Common myeloid progenitor, CD34-positive (primary cell): Measurements from ENCODE around the gene SLC30A2.

Experiments used
- CTCF ChIA-PET: fragments of 350-600 bp; sonication (Branson Sonifier 250); formaldehyde crosslinking; loops from one replicate; lab custom pipeline; 2021; ENCODE audit warnings: antibody characterized with exemption; lab: Charles Lee
- POLR2A ChIA-PET: fragments of 350-600 bp; sonication (Branson Sonifier 250); formaldehyde crosslinking; loops from one replicate; lab custom pipeline; 2021; ENCODE audit warnings: antibody characterized with exemption; lab: Charles Lee
- DNase-seq, 3 donors: peaks; one replicate each; pipeline versions ENCODE4 v3.0.0 to v3.0.0-alpha.2; 2013
- H3K27ac ChIP-seq, 2 experiments: 1 replicate in 1 of 2; 2 replicates in 1 of 2; pipeline ENCODE4 v1.7.0; 2013; ENCODE audit warnings: inconsistent platforms in 2 of 2, low read length in 2 of 2, mild to moderate bottlenecking in 2 of 2, low read depth in 1 of 2, moderate library complexity in 1 of 2; ENCODE audit not compliant: severe bottlenecking in 2 of 2, insufficient read depth in 1 of 2, poor library complexity in 1 of 2
- H3K27me3 ChIP-seq, 5 experiments: replicated peaks in 2 of 5; 1 replicate in 3 of 5; 2 replicates in 2 of 5; pipeline versions ENCODE4 v1.6.1 to v1.7.0; 2013; ENCODE audit warnings: low read length in 4 of 5, mild to moderate bottlenecking in 2 of 5, moderate library complexity in 2 of 5, inconsistent platforms in 1 of 5; ENCODE audit not compliant: insufficient read depth in 5 of 5, control insufficient read depth in 4 of 5
- H3K36me3 ChIP-seq, 4 experiments: 1 replicate in 2 of 4; 2 replicates in 2 of 4; pipeline versions ENCODE4 v1.6.1 to v1.7.0; 2013; ENCODE audit warnings: low read length in 3 of 4, control low read depth in 1 of 4, mild to moderate bottlenecking in 1 of 4; ENCODE audit not compliant: control insufficient read depth in 4 of 4, insufficient read depth in 4 of 4
- H3K4me1 ChIP-seq, 4 experiments: 1 replicate in 3 of 4; 2 replicates in 1 of 4; pipeline versions ENCODE4 v1.6.1 to v1.7.1; 2013; ENCODE audit warnings: low read length in 3 of 4, mild to moderate bottlenecking in 3 of 4, control low read depth in 1 of 4, inconsistent platforms in 1 of 4, moderate library complexity in 1 of 4; ENCODE audit not compliant: control insufficient read depth in 4 of 4, insufficient read depth in 4 of 4; ENCODE audit errors: control extremely low read depth in 1 of 4
- H3K4me3 ChIP-seq, 7 experiments: 1 replicate in 4 of 7; 2 replicates in 3 of 7; pipeline versions ENCODE4 v1.5.1 to v1.7.0; 2013; ENCODE audit warnings: mild to moderate bottlenecking in 7 of 7, low read length in 6 of 7, moderate library complexity in 6 of 7, inconsistent platforms in 2 of 7, low read depth in 2 of 7, control low read depth in 1 of 7; ENCODE audit not compliant: insufficient read depth in 4 of 7, control insufficient read depth in 1 of 7; ENCODE audit errors: extremely low read depth in 1 of 7
- H3K9me3 ChIP-seq, 5 experiments: 1 replicate in 4 of 5; 2 replicates in 1 of 5; pipeline versions ENCODE4 v1.6.1 to v1.7.1; 2013; ENCODE audit warnings: low read length in 4 of 5, mild to moderate bottlenecking in 2 of 5, inconsistent platforms in 1 of 5, low read depth in 1 of 5, moderate library complexity in 1 of 5; ENCODE audit not compliant: control insufficient read depth in 4 of 5, insufficient read depth in 2 of 5; ENCODE audit errors: control extremely low read depth in 1 of 5
- WGBS: methylation state at CpG from one replicate; pipeline ENCODE4 v1.1.5; 2013; ENCODE audit not compliant: insufficient coverage; 5-methylcytosine and 5-hydroxymethylcytosine counted together

Gene SLC30A2

DNA sequence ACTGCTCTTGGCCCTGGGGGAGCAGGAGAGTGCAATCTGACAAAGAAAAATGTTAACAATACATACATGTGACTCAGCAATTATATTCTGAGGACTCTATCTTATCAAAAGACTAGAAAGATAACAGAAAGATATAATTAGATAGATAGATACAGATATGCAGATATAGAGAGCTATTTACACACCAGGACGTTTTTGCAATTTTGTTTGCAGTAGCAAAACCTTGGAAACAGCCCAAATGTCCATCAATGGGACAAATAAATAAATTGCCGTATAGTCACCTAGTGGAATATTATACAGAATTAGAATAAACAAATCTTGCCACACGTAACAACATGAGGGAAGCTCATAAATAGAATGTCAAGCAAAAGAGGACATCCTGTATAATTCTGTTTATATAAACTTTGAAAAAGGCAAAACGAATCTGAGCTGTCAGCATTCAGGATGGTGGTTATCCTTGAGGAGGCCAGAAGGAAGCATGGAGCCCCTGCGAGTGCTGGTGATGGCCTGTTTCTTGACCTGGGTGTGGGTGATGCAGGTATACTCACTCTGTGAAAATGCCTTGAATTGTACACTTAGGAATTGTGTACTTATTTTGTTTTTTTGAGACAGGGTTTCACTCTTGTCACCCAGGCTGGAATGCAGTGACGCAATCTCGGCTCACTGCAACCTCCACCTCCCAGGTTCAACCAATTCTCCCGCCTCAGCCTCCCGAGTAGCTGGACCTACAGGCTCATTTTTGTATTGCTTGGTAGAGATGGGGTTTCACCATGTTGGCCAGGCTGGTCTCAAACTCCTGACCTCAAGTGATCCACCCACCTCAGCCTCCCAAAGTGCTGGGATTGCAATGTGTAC lies 34.3 kb upstream of the SLC30A2 start:
- no peaks in the 10 kb centered on the region for H3K36me3 ChIP-seq
- WGBS, result 86% methylated on average over 6 of the region's 9 CpGs
- no peak overlapping the region for H3K4me3 ChIP-seq
- ChIA-PET CTCF (no interaction called here), POLR2A (no interaction called here)
- H3K4me1 ChIP-seq, result peaks cover 0 to 4% (median 0%) of the 10 kb centered on the region in 4 experiments
- no peak for DNase-seq
- no peaks in the 10 kb centered on the region for H3K9me3 ChIP-seq
- H3K27me3 ChIP-seq, result peaks cover 0 to 20% (median 3%) of the 10 kb centered on the region in 5 experiments
- H3K27ac ChIP-seq, result no peak overlapping the region

DNA sequence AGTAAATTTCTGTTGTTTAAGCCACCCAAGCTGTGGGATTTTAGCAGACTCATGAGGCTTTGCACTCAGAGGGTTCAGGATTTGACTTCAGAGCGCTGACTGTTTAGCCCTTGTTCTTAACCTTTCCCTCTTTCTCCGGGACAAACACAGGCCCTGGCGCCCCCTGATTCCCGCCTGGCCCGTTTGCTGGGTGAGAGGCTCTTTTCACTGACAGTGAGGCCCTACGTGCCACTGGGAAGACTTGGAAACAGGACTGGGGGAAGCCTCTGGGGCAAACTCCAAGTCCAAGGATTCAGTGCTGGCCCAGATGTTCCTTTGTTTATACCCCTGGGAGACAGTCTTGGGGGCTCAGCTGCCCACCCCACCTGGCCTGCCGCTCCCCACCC lies 33.3 kb upstream of the SLC30A2 start:
- H3K4me1 ChIP-seq, result peaks cover 0 to 4% (median 0%) of the 10 kb centered on the region in 4 experiments
- peaks cover 0 to 15% (median 2%) of the 10 kb centered on the region in 5 experiments for H3K27me3 ChIP-seq
- ChIA-PET CTCF (no interaction called here), POLR2A (no interaction called here)
- no peak for DNase-seq
- H3K9me3 ChIP-seq, result no peaks in the 10 kb centered on the region
- no peaks in the 10 kb centered on the region for H3K36me3 ChIP-seq
- no peak overlapping the region for H3K27ac ChIP-seq
- WGBS, result 90% methylated on average over 7 of the region's 7 CpGs
- H3K4me3 ChIP-seq, result no peak overlapping the region

DNA sequence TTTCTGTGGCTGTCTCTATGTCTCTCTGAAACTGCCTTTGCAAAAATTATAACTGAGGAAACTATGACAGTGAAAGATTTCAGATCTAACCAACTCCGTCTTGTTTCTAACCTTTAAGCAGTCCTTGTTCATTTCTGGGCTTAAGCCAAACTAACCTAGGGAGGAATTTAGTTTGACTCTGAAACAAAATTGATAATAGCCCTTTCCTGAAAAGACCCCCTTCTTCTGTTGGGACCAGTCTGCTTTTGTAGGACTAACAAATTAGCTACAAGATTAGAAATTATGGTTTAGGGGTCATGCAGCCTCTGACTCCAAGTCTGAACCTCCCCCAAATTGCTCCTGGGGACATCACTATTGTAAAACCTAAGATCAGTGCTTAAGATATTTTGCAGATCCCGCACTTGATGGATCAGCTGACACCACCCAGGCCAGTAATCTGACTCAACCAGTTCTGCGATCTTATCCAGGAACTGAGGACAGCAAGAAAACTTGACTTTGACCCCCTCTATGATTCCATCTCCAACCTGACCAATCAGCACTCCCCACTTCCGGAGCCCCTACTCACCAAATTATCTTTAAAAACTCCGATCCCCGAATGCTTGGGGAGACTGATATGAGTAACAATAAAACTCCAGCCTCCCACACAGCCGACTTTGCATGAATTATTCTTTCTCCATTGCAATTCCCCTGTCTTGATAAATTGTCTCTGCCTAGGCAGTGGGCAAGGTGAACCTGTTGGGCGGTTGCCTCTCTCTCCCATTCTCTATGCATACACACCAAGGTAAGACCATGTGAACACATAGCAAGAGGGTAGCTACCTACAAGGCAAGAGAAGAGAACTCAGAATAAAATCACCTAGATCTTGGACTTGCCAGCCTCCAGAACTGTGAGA lies 32.6 kb upstream of the SLC30A2 start:
- WGBS, result 89% methylated on average over 6 of the region's 8 CpGs
- H3K27ac ChIP-seq, result no peak overlapping the region
- DNase-seq, result no peak
- no peak overlapping the region for H3K4me3 ChIP-seq
- H3K9me3 ChIP-seq, result no peaks in the 10 kb centered on the region
- H3K27me3 ChIP-seq, result peaks cover 0 to 11% (median 2%) of the 10 kb centered on the region in 5 experiments
- ChIA-PET POLR2A (no interaction called here), CTCF (no interaction called here)
- peaks cover 0 to 4% (median 0%) of the 10 kb centered on the region in 4 experiments for H3K4me1 ChIP-seq
- no peaks in the 10 kb centered on the region for H3K36me3 ChIP-seq

DNA sequence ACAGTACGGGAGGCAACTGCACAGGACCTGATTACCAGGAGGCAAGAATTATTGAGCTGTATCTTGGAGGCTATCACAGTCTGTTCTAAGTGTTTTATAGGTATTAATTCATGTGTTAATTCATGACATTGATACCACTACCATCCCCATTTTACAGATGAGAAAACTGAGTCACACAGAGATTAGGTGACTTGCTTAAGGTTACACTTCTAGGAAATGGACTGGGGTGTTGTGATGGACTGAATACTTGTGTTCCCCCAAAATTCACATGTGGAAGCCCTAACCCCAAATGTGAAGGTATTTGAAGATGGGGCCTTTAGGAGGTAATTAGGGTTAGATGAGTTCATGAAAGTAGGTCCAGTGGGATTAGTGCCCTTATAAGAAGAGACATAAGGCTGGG lies 31.6 kb upstream of the SLC30A2 start:
- Histone ChIP-seq H3K9me3 (no peaks in the 10 kb centered on the region), H3K36me3 (no peaks in the 10 kb centered on the region), H3K4me1 (peaks cover 0 to 4% (median 0%) of the 10 kb centered on the region in 4 experiments), H3K27me3 (peaks cover 0 to 10% (median 2%) of the 10 kb centered on the region in 5 experiments), H3K27ac (no peak overlapping the region), H3K4me3 (no peak overlapping the region)
- CTCF ChIA-PET, result no interaction called here
- no CpG with 5 or more reads among the region's 1 CpG for WGBS
- no peak for DNase-seq
- POLR2A ChIA-PET, result no interaction called here

DNA sequence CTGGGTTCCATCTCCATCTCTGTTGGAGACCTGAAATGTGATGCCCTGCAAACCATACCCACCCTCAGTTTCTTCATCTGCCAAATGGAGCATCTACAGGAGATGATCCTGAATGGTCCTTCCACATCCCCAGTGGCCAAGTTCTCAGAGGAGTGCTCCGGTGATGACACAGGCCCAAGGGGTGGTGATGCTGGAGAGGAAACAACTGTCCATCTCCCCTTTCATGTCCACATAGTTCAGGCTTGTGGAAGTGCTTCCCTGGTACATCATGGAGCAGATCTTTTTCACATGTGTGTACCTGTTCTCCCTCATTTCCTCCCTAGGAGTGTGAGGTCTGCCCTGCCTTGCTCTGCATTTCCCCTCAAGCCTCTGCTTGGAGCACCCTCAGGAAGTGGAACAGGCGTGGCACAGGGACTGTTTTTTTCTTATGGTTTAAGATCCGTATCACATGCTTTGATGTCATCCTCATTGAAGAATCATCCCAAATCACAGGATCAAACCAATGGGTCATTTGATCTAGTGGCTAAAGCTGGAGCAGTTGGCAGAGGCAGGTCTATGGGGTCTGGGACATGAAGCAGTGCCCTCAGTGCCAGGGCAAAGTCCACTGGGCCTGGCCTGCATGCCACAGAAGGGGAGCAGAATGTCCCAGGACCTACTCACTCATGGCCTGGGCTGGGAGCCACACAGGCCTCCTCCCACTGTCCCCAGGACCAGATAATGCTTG lies 29.7 kb upstream of the SLC30A2 start:
- DNase-seq, result no peak
- H3K36me3 ChIP-seq, result no peaks in the 10 kb centered on the region
- peaks cover 0 to 13% (median 3%) of the 10 kb centered on the region in 5 experiments for H3K27me3 ChIP-seq
- peaks cover 0 to 4% (median 0%) of the 10 kb centered on the region in 4 experiments for H3K4me1 ChIP-seq
- WGBS, result 100% methylated on average over 1 of the region's 3 CpGs
- no peak overlapping the region for H3K4me3 ChIP-seq
- H3K9me3 ChIP-seq, result no peaks in the 10 kb centered on the region
- no peak overlapping the region for H3K27ac ChIP-seq
- POLR2A ChIA-PET, result no interaction called here
- CTCF ChIA-PET, result interaction anchor here (1.3 to 1.7 kb wide), 2 partner anchors 13 to 39 kb away, joined by 3 to 7 read pairs; no protein-coding TSS in a partner anchor

DNA sequence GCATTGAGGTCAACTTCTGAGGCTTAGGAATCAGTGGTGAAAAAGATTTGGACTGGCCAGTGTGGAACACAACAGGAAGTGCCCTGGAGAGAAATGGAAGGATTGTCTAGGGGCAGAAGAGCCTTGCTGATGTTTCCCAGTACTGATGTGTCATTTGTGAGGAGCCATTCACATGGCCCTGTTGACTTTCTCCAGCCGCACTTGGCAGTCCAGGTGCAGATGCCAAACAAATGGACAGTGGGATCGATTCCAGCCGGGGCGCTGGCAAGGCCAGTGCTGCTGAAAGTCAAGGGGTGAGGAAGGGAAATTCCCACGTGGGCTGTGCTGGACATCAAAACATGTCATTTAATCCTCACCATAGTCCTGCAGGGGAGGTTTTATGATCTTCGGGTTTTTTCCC lies 26.4 kb upstream of the SLC30A2 start:
- H3K4me3 ChIP-seq, result no peak overlapping the region
- H3K27me3 ChIP-seq, result peaks cover 0 to 21% (median 3%) of the 10 kb centered on the region in 5 experiments
- WGBS, result 89% methylated on average over 5 of the region's 6 CpGs
- ChIA-PET POLR2A (interaction anchor here (1.0 kb wide), 1 partner anchor 14 kb away, joined by 3 read pairs; no protein-coding TSS in a partner anchor), CTCF (interaction anchor here (1.1 kb wide), 1 partner anchor 12 kb away, joined by 4 read pairs; no protein-coding TSS in a partner anchor)
- no peak overlapping the region for H3K27ac ChIP-seq
- H3K36me3 ChIP-seq, result no peaks in the 10 kb centered on the region
- H3K4me1 ChIP-seq, result peaks cover 0 to 4% (median 0%) of the 10 kb centered on the region in 4 experiments
- no peak for DNase-seq
- H3K9me3 ChIP-seq, result no peaks in the 10 kb centered on the region
